Skin epidermis (tissue), 12 donors: ENCODE measurements around the gene SLC30A1.

Experiments
- H3K27ac ChIP-seq, 21 experiments: fragments of 200-600 bp; sonication (generic) in 11 of 21; one replicate each; pipeline ENCODE4 v1.5.0; 2020; ENCODE audit warnings: mild to moderate bottlenecking in 3 of 21, inconsistent platforms in 2 of 21, moderate library complexity in 2 of 21
- H3K4me3 ChIP-seq, 7 experiments: fragments of 200-600 bp; sonication (generic) in 2 of 7; one replicate each; pipeline ENCODE4 v1.5.0; 2020; ENCODE audit warnings: inconsistent platforms in 2 of 7, mild to moderate bottlenecking in 2 of 7, moderate library complexity in 1 of 7

SLC30A1 gene

GRCh38 chr1:211531194-211532087, 47.5 kb downstream of the SLC30A1 start:
- Histone ChIP-seq H3K27ac (no peak overlapping the region), H3K4me3 (no peak overlapping the region)

GRCh38 chr1:211530102-211530501, 48.9 kb downstream of the SLC30A1 start:
- Histone ChIP-seq H3K4me3 (no peak overlapping the region), H3K27ac (no peak overlapping the region)

- H3K4me3 ChIP-seq: no peak overlapping the region
- H3K27ac ChIP-seq: no peak overlapping the region
These were observed 49.5 kb downstream of the SLC30A1 start for GRCh38 chr1:211529453-211529852.

- H3K4me3 ChIP-seq: no peak overlapping the region
- no peak overlapping the region for H3K27ac ChIP-seq
These were observed 50.0 kb downstream of the SLC30A1 start for GRCh38 chr1:211529011-211529410.

GRCh38 chr1:211527888-211528287, 51.1 kb downstream of the SLC30A1 start:
- Histone ChIP-seq H3K4me3 (no peak overlapping the region), H3K27ac (peak overlapping the region in 2 of 21 experiments; percentile 20 to 41)

GRCh38 chr1:211527006-211527405, 52.0 kb downstream of the SLC30A1 start:
- no peak overlapping the region for H3K4me3 ChIP-seq
- H3K27ac ChIP-seq: no peak overlapping the region

- H3K27ac ChIP-seq: no peak overlapping the region
- H3K4me3 ChIP-seq: no peak overlapping the region
These were observed 52.9 kb downstream of the SLC30A1 start for GRCh38 chr1:211526101-211526500.

GRCh38 chr1:211525101-211525676, 53.8 kb downstream of the SLC30A1 start:
- H3K4me3 ChIP-seq: no peak overlapping the region

GRCh38 chr1:211524521-211524920, 54.4 kb downstream of the SLC30A1 start:
- no peak overlapping the region for H3K4me3 ChIP-seq
- no peak overlapping the region for H3K27ac ChIP-seq

More at GRCh38 chr1:211525101-211525676, 53.8 kb downstream of the SLC30A1 start:
- H3K27ac ChIP-seq: no peak overlapping the region

GRCh38 chr1:211522804-211523203, 56.2 kb downstream of the SLC30A1 start:
- Histone ChIP-seq H3K4me3 (no peak overlapping the region), H3K27ac (no peak overlapping the region)
